ENCODE data around the gene USP4.
"Not testable (repeated sequence)": the region's sequence is repeated elsewhere in the genome, so short reads cannot be mapped to it uniquely, and the experiment has no call there.

USP4 gene, protein sequence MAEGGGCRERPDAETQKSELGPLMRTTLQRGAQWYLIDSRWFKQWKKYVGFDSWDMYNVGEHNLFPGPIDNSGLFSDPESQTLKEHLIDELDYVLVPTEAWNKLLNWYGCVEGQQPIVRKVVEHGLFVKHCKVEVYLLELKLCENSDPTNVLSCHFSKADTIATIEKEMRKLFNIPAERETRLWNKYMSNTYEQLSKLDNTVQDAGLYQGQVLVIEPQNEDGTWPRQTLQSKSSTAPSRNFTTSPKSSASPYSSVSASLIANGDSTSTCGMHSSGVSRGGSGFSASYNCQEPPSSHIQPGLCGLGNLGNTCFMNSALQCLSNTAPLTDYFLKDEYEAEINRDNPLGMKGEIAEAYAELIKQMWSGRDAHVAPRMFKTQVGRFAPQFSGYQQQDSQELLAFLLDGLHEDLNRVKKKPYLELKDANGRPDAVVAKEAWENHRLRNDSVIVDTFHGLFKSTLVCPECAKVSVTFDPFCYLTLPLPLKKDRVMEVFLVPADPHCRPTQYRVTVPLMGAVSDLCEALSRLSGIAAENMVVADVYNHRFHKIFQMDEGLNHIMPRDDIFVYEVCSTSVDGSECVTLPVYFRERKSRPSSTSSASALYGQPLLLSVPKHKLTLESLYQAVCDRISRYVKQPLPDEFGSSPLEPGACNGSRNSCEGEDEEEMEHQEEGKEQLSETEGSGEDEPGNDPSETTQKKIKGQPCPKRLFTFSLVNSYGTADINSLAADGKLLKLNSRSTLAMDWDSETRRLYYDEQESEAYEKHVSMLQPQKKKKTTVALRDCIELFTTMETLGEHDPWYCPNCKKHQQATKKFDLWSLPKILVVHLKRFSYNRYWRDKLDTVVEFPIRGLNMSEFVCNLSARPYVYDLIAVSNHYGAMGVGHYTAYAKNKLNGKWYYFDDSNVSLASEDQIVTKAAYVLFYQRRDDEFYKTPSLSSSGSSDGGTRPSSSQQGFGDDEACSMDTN

DNA sequence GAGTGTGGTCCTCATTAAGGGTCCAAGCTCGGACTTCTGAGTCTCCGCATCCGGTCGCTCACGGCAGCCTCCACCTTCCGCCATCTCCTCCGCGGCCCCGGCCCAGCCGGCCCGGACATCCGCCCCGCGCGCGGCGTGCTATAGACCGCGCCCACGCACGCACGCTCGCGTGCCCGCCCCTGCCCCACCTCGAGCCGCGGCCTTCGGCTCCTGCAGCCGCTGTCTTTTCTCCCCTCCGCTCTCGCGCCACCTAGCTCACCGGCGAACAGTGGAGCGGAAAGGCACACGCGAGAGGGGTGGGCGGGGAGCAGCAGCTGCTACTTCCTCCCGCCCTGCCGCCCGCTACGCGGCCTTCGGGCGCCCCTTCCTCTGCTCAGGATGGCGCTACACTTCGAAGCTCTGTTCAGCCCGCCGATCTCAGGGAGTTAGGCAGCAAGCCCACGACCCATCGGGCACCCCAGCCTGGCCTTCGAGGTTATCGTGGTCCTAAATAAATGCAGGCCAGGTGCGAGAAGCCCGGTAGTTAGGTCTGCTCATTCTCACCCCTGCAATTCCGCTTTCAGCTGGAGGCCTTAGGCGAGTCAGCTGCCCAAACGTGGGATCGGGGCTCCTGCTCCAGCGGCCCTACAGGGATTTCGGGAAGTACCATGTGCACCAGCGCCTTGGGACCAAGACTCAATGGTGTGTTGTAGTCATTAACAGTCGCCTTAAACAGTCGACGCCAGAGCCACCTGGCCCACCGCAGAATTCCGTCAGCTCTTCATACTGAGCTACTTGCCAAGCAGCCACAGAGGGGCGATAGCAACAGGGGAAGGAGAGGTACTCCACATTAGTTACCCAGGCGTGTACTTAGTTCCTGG is at the start of gene USP4:
USP4 (minus strand) TSS at position 113 of the 860 bp plus-strand sequence; CDS start at position 84, 29 bp downstream.
- peak; percentile 94 for DNase-seq

DNA sequence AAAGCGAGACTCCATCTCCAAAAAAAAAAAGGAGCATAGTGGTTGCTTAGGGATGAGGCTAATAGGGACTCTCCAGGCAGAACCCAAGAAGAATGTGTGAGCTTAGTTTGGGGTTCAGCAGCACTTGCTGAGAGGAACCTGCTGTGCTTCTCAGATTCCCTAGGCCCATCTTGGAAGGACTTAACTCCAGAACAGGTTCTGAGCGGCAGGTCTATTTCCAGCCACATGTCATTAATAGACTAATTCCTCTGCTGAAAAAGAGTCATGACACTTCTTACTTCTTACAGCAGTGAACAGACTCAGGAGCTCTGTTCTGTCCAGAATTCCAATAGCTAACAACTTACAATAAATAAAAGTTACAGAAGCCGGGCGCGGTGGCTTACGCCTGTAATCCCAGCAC is 49.4 kb upstream of the USP4 start:
- DNase-seq, result no peak

- DNase-seq, result no peak
These were observed 48.5 kb upstream of the USP4 start for GRCh38 chr3:49388289-49388820.

DNA sequence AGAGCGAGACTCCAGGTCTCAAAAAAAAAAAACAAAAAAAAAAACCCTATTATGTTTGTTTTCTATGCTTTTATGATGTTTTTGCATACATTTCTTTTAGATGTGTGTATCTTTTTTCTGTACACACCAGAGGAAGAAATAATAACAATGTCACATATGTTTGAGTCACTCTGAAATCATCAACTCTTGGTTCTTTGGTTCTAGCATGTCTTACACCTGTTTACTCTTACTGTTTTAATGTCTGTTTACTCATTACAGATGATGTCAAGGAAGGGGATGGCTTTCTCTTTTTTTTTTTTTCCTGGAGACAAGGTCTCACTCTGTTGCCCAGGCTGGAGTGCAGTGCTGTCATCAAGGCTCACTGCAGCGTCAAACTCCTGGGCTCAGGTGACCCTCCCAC is 47.9 kb upstream of the USP4 start:
- DNase-seq, result no peak

- DNase-seq, result no peak
These were observed 46.4 kb upstream of the USP4 start for GRCh38 chr3:49386056-49386756.

GRCh38 chr3:49385617-49386016 is 45.8 kb upstream of the USP4 start:
- DNase-seq, result no peak

- DNase-seq, result no peak
These were observed 43.5 kb upstream of the USP4 start for GRCh38 chr3:49383387-49383786.

DNA sequence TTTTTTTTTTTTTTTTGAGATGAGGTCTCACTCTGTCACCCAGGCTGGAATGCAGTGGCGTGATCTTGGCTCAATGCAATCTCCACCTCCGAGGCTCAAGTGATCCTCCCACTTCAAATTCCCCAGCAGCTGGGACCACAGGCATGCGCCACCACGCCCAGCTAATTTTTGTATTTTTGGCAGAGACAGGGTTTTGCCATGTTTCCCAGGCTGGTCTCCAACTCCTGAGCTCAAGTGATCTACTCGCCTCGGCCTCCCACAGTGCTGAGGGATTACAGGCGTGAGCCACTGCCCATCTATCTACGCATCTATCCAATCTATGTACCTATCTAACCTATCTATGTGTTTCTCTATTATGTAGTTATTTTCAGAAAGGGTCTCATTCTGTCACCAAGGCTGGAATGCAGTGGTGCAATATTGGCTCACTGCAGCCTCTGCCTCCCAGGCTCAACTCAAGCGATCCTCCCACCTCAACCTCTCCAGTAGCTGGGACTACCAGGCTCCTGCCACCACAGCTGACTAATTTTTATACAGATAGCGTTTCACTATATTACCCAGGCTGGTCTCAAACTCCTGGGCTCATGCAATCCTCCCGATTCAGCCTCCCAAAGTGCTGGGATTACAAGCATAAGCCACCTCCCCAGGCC is 38.5 kb upstream of the USP4 start:
- DNase-seq, result peak; percentile 69

DNA sequence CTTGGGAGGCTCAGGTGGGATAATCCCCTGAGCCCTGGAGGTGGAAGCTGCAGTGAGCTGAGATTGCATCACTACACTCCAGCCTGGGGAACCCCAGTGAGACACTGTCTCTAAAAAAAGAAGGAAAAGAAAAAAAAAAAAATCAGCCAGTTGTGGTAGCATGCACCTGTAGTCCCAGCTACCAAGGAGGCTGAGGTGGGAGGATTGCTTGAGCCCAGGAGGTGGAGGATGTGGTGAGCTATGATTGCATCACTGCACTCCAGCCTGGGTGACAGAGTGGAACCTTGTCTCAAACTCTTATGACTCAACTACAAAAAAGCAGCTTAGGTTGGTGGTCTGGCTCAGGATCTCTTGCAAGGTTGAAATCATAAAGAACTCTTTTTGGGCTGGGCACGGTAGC is 37.6 kb upstream of the USP4 start:
- DNase-seq, result no peak

- DNase-seq, result no peak
These were observed 32.1 kb upstream of the USP4 start for GRCh38 chr3:49371946-49372345.

DNA sequence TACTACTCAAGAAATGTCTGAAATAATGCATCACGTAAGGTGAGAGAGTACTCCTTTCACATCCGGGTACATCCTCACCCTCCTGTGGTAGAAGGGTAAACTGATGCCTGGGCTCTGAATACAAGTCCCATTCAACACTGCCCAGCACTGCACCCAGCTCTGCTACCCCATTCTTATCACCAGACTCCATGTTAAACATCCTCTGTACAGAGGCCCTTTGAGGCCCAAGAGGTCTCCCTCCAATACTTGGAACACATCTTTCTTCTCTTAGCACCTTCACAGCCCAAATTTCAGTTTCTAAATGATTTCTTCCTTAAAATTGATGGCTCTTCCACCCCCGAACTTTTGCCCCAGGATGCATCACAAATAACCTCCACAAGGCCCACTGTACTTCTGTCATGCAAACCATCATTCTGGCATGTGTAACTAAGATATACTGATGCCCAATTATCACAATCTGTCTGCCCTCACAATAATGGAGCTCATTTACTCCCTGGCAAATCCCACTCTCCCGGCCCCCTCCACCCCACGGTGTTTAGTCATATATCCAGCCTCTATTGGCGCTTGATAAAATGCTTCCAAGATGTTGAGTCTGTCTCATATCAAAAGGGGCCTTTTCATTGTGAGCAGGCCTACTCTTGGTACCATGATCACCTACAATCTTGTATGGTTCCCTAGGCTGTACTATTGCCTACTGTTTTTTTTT is 30.9 kb upstream of the USP4 start:
- no peak for DNase-seq

GRCh38 chr3:49362561-49362960 is 22.7 kb upstream of the USP4 start:
- no peak for DNase-seq

DNA sequence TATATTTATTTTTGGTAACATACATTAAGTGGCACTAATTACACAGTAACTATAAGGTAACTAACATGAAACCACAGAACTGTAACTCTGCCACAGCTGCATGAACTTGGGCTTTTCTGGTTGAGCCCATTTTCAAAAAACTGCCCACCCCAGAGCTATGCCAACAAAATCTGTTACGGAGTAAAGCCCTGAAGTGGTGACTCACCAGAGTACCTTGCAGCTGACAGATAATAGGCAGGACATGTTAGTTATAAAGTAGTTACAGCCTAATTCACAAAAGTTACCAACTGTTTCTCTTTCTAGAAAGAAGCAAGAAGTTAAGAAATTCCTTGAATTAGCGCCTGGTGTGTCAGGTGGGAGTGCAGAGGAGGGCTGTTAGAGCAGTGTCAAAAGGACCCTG is 19.8 kb upstream of the USP4 start:
- DNase-seq, result no peak

GRCh38 chr3:49358884-49359225 is 19.0 kb upstream of the USP4 start:
- no peak for DNase-seq

- DNase-seq, result peak; percentile 99
These were observed 18.5 kb upstream of the USP4 start, which contains the start of gene GPX1 for GRCh38 chr3:49358217-49358883. TSS of gene GPX1 (minus strand) at chr3:49358353. CDS start at chr3:49358278, 75 bp downstream.

- peak; percentile 77 for DNase-seq
These were observed 17.8 kb upstream of the USP4 start for GRCh38 chr3:49357443-49358216.

GRCh38 chr3:49357095-49357442 is 17.2 kb upstream of the USP4 start:
- not testable (repeated sequence) for DNase-seq

DNA sequence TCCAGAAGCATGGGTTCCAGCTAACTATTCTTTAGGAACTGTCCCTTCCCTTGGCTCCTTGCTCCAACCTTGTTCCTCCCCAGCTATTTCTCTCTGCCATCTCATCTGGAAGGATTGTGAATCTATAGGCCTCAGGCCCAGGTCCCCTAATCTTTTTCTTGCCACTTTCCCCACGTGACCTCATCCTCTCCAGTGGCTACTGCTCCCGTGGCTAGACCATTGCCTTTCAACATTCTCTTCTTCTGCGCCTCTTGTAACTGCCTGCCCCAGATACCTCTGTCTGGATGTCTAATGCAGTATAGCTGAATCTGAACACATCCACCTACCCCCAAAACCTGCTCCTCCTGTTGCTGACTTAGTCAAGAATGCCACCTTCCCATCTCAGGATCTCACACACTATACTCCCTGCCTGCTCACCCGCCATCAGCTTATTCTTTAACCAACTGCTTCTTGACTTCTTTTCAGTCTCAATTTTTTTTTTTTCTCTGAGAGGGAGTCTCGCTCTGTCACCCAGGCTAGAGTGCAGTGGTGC is 13.1 kb upstream of the USP4 start:
- DNase-seq, result no peak

DNA sequence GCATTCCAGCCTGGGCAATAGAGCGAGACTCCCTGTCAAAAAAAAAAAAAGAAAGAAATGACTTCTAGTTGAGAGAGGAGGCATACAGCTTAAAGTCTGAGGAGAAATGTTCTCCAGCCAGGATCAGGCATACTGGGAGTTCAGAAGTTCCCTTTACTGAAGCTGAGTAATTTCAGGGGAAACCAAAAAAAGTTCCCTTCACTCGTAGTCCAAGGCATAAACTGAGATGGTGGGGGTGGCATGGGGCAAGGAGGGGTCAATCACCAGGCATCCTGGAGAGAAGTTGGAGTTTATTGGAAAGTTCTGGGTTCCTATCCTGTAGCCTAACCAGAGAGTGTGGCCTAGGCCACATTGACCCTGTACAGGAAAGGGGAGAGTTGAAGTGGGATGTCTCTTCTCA is 12.4 kb upstream of the USP4 start:
- DNase-seq, result no peak
